Stimulated activated CD4-positive, alpha-beta T cell treated with anti-CD3 and anti-CD28 coated beads, Interleukin-15, amount 100 ng/mL, for 1 hour (primary cell): Measurements from ENCODE around the gene SLC16A10.
"Not testable (repeated sequence)": the region's sequence is repeated elsewhere in the genome, so short reads cannot be mapped to it uniquely, and the experiment has no call there.

ENCODE experiments used
- DNase-seq, 2 donors: peaks; one replicate each; pipeline ENCODE4 v3.0.0-alpha.2; 2020; ENCODE audit warnings: low read depth in 1 of 2, low spot score in 1 of 2

The SLC16A10 gene

DNA sequence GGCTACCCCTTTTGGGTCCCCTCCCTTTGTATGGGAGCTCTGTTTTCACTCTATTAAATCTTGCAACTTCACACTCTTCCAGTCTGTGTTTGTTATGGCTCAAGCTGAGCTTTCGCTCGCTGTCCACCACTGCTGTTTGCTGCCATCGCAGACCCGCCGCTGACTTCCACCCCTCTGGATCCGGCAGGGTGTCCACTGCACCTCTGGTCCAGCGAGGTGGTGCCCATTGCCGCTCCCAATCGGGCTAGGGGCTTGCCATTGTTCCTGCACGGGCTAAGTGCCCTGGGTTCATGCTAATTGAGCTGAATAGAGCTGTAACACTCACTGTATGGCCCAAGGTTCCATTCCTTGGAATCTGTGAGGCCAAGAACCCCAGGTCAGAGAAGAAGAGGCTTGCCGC lies 43.7 kb downstream of the SLC16A10 start:
- DNase-seq = not testable (repeated sequence)

GRCh38 chr6:111132669-111133068 lies 45.4 kb downstream of the SLC16A10 start:
- not testable (repeated sequence) for DNase-seq

GRCh38 chr6:111134236-111134869 lies 47.0 kb downstream of the SLC16A10 start:
- not testable (repeated sequence) for DNase-seq

GRCh38 chr6:111137489-111138093 lies 50.3 kb downstream of the SLC16A10 start:
- not testable (repeated sequence) for DNase-seq

GRCh38 chr6:111147440-111147839 lies 60.1 kb downstream of the SLC16A10 start:
- no peak for DNase-seq

DNA sequence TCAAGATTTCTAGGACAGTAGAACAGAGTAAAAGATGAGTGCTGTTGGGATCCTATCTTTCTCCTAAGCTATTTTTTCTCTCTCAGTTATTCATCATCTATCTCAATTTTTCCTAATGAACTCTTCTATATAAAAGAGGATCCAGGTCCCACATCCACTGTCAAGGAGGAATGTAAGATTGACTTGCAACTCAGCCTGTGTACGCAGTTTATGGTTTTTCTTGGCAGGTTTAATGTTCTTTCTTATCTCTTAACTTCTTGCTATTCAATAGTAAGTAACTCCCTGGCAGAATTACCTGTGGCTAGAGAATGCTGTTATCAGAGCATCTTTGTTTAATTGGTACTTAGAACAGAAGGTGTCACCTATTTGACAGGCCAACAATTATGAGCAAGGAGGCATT lies 60.8 kb downstream of the SLC16A10 start:
- no peak for DNase-seq

- DNase-seq = no peak
Measured at GRCh38 chr6:111150577-111150976, 63.3 kb downstream of the SLC16A10 start.

- no peak for DNase-seq
Measured at GRCh38 chr6:111154981-111155380, 67.7 kb downstream of the SLC16A10 start.

DNA sequence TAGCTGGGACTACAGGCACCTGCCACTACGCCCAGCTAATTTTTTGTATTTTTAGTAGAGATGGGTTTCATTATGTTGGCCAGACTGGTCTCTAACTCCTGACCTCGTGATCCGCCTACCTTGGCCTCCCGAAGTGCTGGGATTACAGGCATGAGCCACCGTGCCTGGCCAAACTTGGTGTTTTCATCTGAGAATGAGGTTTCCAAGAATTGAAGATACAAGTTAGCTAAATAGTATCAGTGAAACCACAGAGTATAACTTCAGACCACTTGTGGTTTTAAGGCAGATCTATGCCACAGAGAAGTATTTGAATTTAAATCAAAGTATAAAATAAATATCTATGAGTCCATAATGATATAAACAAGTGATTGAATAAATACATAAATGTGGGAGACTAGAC lies 70.1 kb downstream of the SLC16A10 start:
- no peak for DNase-seq

DNA sequence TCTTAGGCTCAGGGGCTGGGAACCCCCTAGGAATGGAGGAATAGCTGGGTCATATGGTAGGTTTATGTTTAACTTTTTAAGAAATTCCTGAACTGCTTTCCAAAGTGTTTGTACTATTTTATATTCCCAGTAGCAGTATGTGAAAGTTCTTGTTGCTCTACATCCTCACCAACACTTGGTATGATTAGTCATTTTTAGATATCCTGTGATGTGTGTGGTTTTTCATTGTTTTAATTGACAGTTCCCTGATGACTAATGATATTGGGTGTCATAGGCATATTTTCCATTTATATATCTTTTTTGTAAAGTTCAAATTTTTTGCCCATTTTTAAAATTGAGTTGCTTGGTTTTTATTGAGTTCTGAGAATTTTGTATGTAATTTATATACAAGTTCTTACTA lies 72.3 kb downstream of the SLC16A10 start:
- no peak for DNase-seq

DNA sequence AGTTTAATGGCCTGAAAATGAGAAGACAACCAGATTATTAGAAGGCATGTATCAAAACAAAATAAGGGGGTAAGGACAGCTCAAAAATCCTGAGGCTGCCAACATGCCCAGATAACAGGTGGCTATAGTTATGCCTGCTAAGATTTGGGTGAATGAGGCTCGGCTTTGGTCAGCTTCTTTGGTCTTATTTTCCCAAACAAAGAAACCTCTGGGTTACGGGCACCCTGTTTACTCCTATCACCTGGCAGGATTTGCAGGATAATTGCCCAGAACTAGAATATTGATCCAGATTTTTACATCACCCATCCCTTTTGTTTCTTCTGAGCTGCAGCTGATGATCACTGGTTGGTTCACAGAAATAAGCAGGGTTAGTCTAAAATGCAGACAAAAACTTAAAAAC lies 74.3 kb downstream of the SLC16A10 start:
- no peak for DNase-seq

DNA sequence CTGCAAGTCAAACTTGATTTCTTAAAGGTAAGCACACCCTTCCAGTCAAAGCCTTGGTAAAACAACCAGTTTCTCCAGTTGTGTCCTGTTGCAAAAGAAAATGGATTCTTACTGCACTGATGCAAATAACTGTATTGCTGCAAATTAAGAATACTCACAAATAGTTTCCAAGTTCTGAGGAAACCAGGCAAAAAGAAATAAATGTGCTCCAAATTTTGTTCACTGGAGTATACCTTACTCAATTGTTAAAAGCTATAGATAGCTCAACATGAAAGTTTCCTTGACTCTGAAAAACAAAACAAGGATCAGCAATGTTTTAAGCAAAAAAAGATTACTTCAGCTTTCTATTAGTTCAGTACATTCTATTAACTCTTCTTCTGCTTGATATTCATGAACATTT lies 75.2 kb downstream of the SLC16A10 start:
- DNase-seq = no peak

DNA sequence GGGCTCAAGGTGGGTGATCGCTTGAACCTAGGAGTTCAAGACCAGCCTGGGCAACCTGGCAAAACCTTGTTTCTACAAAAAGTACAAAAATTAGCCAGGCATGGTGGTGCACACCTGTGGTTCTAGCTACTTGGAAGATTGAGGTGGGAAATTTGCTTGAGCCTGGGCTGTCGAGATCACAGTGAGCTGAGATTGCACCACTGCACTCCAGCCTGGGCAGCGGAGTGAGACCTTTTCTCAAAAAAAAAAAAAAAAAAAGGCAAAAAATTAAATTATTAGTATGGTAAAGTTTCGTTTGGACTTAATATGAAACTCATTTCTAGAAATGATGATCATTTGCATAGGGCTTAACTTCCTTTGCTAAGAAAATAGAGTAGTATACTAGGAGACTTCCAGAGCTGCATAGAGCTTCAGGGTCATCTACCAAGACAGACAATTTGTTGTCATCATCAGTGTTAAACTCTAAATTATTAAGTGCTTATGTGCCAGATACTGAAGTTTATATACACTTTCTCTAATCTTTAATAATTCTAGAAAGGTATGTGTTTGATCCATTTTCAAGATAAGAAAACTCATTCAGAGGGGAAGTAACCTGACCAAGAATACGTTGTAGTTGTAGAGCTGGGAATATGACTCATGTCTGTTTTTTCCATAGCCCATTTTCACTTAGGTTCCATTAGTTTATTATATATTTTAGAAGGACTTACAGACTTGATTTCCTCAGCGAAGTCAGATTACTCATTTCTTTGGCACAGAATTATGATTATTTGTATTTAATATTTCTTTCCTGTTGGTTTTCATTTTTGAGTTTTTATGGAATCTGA lies 84.5 kb downstream of the SLC16A10 start:
- no peak for DNase-seq

DNA sequence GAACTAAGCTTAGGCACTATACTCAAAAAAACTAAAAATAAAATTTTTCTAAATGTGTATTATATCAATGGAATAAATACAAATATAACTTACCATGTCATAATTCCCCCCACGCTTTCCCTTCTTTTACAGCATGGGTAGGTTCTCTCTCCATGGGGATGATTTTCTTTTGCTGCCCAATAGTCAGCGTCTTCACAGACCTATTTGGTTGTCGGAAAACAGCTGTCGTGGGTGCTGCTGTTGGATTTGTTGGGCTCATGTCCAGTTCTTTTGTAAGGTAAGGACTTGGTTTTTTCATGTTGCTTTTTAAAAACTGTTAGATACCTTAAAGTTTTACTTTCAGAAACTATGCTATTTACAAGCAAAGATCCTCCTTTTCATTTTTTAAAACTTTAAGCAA lies 85.3 kb downstream of the SLC16A10 start:
- DNase-seq = no peak

- DNase-seq = no peak
Measured at GRCh38 chr6:111173341-111173740, 86.0 kb downstream of the SLC16A10 start.

DNA sequence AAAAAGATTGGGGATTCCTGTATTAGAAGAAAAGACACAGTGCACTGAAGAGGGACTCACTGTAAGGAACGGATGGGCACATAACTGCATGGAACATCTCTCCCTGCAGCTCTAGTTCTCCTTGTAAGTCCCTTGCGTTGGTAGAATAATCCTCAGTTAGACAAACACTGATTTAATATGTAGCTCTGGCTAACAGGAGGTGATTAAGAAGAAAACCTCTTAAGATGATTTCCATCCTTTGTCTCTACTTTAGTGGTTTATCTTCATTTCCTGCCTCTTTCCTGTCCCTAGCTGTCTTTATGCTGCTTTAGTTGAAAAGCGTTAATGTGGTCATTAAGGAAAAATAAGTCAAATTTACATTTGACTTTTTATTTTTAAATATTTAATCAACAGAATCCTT lies 86.6 kb downstream of the SLC16A10 start:
- no peak for DNase-seq

- DNase-seq = no peak
Measured at GRCh38 chr6:111175109-111175508, 87.8 kb downstream of the SLC16A10 start.

GRCh38 chr6:111176038-111176759 lies 88.9 kb downstream of the SLC16A10 start:
- DNase-seq = no peak

DNA sequence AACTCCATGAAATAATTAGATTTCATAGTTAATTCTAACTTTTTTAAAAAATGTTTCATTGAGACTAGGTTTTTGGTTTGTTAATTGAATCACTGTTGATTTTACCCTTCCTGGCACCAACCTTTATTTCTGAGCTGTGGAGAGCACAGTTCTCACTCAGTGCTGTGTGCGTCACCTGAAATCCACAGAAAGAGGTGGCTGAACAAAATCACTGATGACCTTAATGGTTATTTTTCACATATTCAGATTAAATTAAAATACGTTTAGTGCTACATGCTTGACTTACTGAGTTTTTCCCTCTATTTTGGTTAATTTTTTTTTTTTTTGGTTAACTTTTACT lies 89.4 kb downstream of the SLC16A10 start:
- no peak for DNase-seq

GRCh38 chr6:111177131-111177530 lies 89.8 kb downstream of the SLC16A10 start:
- no peak for DNase-seq

GRCh38 chr6:111183702-111184517 lies 96.6 kb downstream of the SLC16A10 start:
- no peak for DNase-seq
